ENCODE measurements around the gene UNC13A. TPM values are rescaled to one million over a fixed set of nuclear protein-coding genes. Genes with fewer than 3 reads are reported as not detected.

UNC13A gene
- total RNA-seq, 1 experiment from 2014 or later, result 0.18 TPM

DNA sequence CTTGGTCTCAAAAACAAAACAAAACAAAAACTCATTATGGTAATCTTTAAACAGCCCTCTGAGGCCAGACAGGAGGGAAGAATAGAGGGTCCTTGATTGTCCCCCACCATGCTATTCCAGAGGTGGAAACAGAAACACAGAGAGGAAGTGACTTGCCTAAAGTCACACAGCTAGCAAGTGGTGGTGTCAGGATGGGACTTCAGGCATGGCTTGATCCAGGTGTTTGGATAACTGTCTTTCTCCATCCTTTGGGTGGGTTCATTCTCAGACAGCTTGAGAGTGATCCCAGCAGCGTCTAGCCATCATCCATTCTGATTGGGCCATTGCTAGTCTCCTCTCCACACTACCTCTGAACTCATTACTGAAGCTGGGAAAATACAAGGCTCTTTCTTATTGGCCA, 120.2 kb downstream of the UNC13A start:
- Histone ChIP-seq H3K4me3 (ENCODE audit: low read depth, low read length) (no peak overlapping the region), H3K9me3 (no peaks in the 10 kb centered on the region), H3K27me3 (replicated peaks; ENCODE audit: control insufficient read depth, insufficient read depth, low read length) (no peaks in the 10 kb centered on the region), H3K4me1 (no peaks in the 10 kb centered on the region), H3K36me3 (ENCODE audit: control insufficient read depth, insufficient read depth, low read length) (no peaks in the 10 kb centered on the region)
- POLR2A ChIA-PET, result no interaction called here
- Mint-ChIP-seq H3K27ac (ENCODE audit: unreplicated experiment) (no peak overlapping the region), H3K4me1 (ENCODE audit: low read depth, unreplicated experiment) (no peaks in the 10 kb centered on the region), H3K4me3 (ENCODE audit: unreplicated experiment) (no peak overlapping the region), H3K9me3 (ENCODE audit: unreplicated experiment) (no peaks in the 10 kb centered on the region), H3K27me3 (ENCODE audit: insufficient read depth, unreplicated experiment) (no peaks in the 10 kb centered on the region), H3K36me3 (ENCODE audit: insufficient read depth, unreplicated experiment) (peaks cover 65% of the 10 kb centered on the region)
- TF ChIP-seq, protein P1, sequence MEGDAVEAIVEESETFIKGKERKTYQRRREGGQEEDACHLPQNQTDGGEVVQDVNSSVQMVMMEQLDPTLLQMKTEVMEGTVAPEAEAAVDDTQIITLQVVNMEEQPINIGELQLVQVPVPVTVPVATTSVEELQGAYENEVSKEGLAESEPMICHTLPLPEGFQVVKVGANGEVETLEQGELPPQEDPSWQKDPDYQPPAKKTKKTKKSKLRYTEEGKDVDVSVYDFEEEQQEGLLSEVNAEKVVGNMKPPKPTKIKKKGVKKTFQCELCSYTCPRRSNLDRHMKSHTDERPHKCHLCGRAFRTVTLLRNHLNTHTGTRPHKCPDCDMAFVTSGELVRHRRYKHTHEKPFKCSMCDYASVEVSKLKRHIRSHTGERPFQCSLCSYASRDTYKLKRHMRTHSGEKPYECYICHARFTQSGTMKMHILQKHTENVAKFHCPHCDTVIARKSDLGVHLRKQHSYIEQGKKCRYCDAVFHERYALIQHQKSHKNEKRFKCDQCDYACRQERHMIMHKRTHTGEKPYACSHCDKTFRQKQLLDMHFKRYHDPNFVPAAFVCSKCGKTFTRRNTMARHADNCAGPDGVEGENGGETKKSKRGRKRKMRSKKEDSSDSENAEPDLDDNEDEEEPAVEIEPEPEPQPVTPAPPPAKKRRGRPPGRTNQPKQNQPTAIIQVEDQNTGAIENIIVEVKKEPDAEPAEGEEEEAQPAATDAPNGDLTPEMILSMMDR (IDR thresholded peaks at IDR 0.05; ENCODE audit: insufficient read depth in 1 of 2, low read depth in 1 of 2, low read length in 1 of 2, severe bottlenecking in 1 of 2, unreplicated experiment in 1 of 2), result no peak
- no peak for DNase-seq
- intact Hi-C loops (cut with micrococcal nuclease; ENCODE audit: unreplicated experiment), result no loop called here
- no TSS peak for BruUV-seq (replicated peaks)
- CTCF ChIA-PET, result no interaction called here

GRCh38 chr19:17565611-17566010, 122.5 kb downstream of the UNC13A start:
- ChIA-PET POLR2A (no interaction called here), CTCF (no interaction called here)
- BruUV-seq (replicated peaks), result no TSS peak

DNA sequence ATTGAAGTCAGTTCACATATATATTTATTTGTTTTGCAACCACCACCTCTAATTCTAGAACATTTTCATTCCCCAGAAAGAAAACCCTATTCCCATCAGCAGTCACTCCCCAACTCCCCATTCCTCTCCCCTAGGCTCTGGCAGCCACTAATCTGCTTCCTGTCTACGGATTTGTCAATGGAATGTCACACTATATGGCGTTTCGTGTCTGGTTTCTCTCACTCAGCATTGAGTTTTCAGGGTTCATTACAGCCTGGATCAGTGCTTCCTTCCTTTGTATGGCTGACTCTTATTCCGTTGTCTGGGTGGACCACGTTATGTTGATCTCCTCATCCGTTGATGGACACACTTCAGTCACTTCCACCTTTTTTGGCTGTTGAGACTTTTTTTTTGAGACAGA, 123.4 kb downstream of the UNC13A start:
- TF ChIP-seq, protein P1 (IDR thresholded peaks at IDR 0.05; ENCODE audit: insufficient read depth in 1 of 2, low read depth in 1 of 2, low read length in 1 of 2, severe bottlenecking in 1 of 2, unreplicated experiment in 1 of 2), result no peak
- H3K27me3 ChIP-seq (replicated peaks; ENCODE audit: control insufficient read depth, insufficient read depth, low read length), result no peaks in the 10 kb centered on the region
- H3K36me3 ChIP-seq (ENCODE audit: control insufficient read depth, insufficient read depth, low read length), result no peaks in the 10 kb centered on the region; the same call in 1 of the 2 replicates
- no peaks in the 10 kb centered on the region for H3K27me3 Mint-ChIP-seq (ENCODE audit: insufficient read depth, unreplicated experiment)
- intact Hi-C loops (cut with micrococcal nuclease; ENCODE audit: unreplicated experiment), result no loop called here
- no TSS peak for BruUV-seq (replicated peaks)
- H3K4me1 Mint-ChIP-seq (ENCODE audit: low read depth, unreplicated experiment), result peaks cover 6% of the 10 kb centered on the region
- CTCF ChIA-PET, result no interaction called here
- no peak overlapping the region for H3K4me3 Mint-ChIP-seq (ENCODE audit: unreplicated experiment)
- no peaks in the 10 kb centered on the region for H3K9me3 ChIP-seq
- peaks cover 69% of the 10 kb centered on the region for H3K36me3 Mint-ChIP-seq (ENCODE audit: insufficient read depth, unreplicated experiment)
- no peak for DNase-seq
- 0 out of 2 replicates have a peak, but pooled peaks cover 5% of the 10 kb centered on the region for H3K4me1 ChIP-seq
- peak overlapping the region; percentile 28 for H3K27ac Mint-ChIP-seq (ENCODE audit: unreplicated experiment)
- no peak overlapping the region for H3K4me3 ChIP-seq (ENCODE audit: low read depth, low read length)
- no peaks in the 10 kb centered on the region for H3K9me3 Mint-ChIP-seq (ENCODE audit: unreplicated experiment)
- POLR2A ChIA-PET, result no interaction called here

More at GRCh38 chr19:17565611-17566010, 122.5 kb downstream of the UNC13A start:
- Mint-ChIP-seq H3K4me1 (ENCODE audit: low read depth, unreplicated experiment) (no peaks in the 10 kb centered on the region), H3K27me3 (ENCODE audit: insufficient read depth, unreplicated experiment) (no peaks in the 10 kb centered on the region), H3K36me3 (ENCODE audit: insufficient read depth, unreplicated experiment) (peaks cover 63% of the 10 kb centered on the region), H3K4me3 (ENCODE audit: unreplicated experiment) (no peak overlapping the region), H3K27ac (ENCODE audit: unreplicated experiment) (no peak overlapping the region), H3K9me3 (ENCODE audit: unreplicated experiment) (no peaks in the 10 kb centered on the region)
- intact Hi-C loops (cut with micrococcal nuclease; ENCODE audit: unreplicated experiment), result no loop called here
- TF ChIP-seq, protein P1 (IDR thresholded peaks at IDR 0.05; ENCODE audit: insufficient read depth in 1 of 2, low read depth in 1 of 2, low read length in 1 of 2, severe bottlenecking in 1 of 2, unreplicated experiment in 1 of 2), result no peak
- Histone ChIP-seq H3K9me3 (no peaks in the 10 kb centered on the region), H3K4me3 (ENCODE audit: low read depth, low read length) (no peak overlapping the region), H3K36me3 (ENCODE audit: control insufficient read depth, insufficient read depth, low read length) (no peaks in the 10 kb centered on the region), H3K4me1 (no peaks in the 10 kb centered on the region), H3K27me3 (replicated peaks; ENCODE audit: control insufficient read depth, insufficient read depth, low read length) (no peaks in the 10 kb centered on the region)
- no peak for DNase-seq
